Parathyroid adenoma (tissue), 2 donors: Measurements from ENCODE around the gene RAB33A.
A peak's percentile ranks its signal among the peaks of the same experiment; 100 is the strongest.

Experiments
- H2AFZ ChIP-seq: fragments of 300-600 bp; sonication (generic); one replicate; pipeline ENCODE4 v1.7.0; 2017; ENCODE audit warnings: antibody characterized with exemption, mild to moderate bottlenecking
- H3K27ac ChIP-seq: fragments of 300-600 bp; sonication (generic); one replicate; pipeline ENCODE4 v1.7.0; 2017
- H3K27me3 ChIP-seq: fragments of 300-600 bp; sonication (generic); one replicate; pipeline ENCODE4 v1.7.0; 2017; ENCODE audit warnings: low read length; ENCODE audit not compliant: control insufficient read depth, insufficient read depth
- H3K36me3 ChIP-seq: fragments of 300-600 bp; sonication (generic); one replicate; pipeline ENCODE4 v1.7.0; 2017; ENCODE audit warnings: low read length; ENCODE audit not compliant: control insufficient read depth, insufficient read depth
- H3K4me1 ChIP-seq: fragments of 300-600 bp; sonication (generic); one replicate; pipeline ENCODE4 v1.7.0; 2017; ENCODE audit warnings: control low read depth
- H3K4me2 ChIP-seq: fragments of 300-600 bp; sonication (generic); one replicate; pipeline ENCODE4 v1.7.0; 2017; ENCODE audit warnings: low read length
- H3K4me3 ChIP-seq: fragments of 300-600 bp; sonication (generic); one replicate; pipeline ENCODE4 v1.7.0; 2017; ENCODE audit warnings: low read depth, low read length
- H3K79me2 ChIP-seq: fragments of 300-600 bp; sonication (generic); one replicate; pipeline ENCODE4 v1.7.0; 2017; ENCODE audit warnings: control low read depth
- H3K9ac ChIP-seq: fragments of 300-600 bp; sonication (generic); one replicate; pipeline ENCODE4 v1.7.0; 2017; ENCODE audit warnings: mild to moderate bottlenecking
- H3K9me3 ChIP-seq: fragments of 300-600 bp; sonication (generic); one replicate; pipeline ENCODE4 v1.7.0; 2017; ENCODE audit warnings: low read length; ENCODE audit not compliant: control insufficient read depth
- CTCF ChIP-seq: fragments of 300-600 bp; sonication (generic); IDR thresholded peaks from one replicate; pipeline ENCODE4 v1.7.0; 2017; ENCODE audit warnings: antibody characterized with exemption, mild to moderate bottlenecking
- donor health status: primary hyperparathyroidism.

The RAB33A gene

GRCh38 chrX:130171446-130172126, at the start of gene RAB33A:
Gene RAB33A (plus strand): TSS chrX:130171962. CDS start chrX:130172063, 101 bp downstream.
- H3K4me2 ChIP-seq = peak within 1 kb of the TSS; percentile 67
- no peaks in the 10 kb centered on the region for H3K36me3 ChIP-seq
- no peak within 1 kb of the TSS for H3K27ac ChIP-seq
- H3K4me1 ChIP-seq = peaks cover 1% of the 10 kb centered on the region
- peak within 1 kb of the TSS; percentile 80 for H2AFZ ChIP-seq
- no peak for TF ChIP-seq CTCF
- H3K79me2 ChIP-seq = no peaks in the 10 kb centered on the region
- H3K9me3 ChIP-seq = no peaks in the 10 kb centered on the region
- no peaks in the 10 kb centered on the region for H3K27me3 ChIP-seq
- peak within 1 kb of the TSS; percentile 49 for H3K4me3 ChIP-seq
- H3K9ac ChIP-seq = no peak within 1 kb of the TSS

DNA sequence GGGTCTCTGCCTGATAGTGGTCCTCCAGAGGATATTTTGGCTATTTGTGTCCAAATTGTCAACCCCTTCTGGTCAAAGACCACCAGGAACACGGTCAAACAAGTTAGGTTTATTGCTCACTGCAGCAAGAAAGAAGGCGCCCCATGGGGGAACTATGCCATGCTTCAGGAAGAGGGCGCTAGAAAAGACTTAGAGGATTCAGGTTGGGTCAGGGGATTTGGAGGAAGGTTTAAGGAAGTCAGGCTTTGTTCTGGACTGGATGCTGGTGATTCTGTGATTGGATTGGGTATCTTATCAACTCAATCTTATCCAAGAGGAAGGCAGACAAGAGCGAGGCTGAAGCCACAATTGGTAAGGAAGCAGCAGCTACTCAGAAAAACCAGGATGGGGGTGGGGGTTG, 47.2 kb upstream of the RAB33A start:
- peak overlapping the region; percentile 7 for H3K27ac ChIP-seq
- H2AFZ ChIP-seq = no peak overlapping the region
- H3K9me3 ChIP-seq = no peaks in the 10 kb centered on the region
- no peak overlapping the region for H3K4me3 ChIP-seq
- no peaks in the 10 kb centered on the region for H3K27me3 ChIP-seq
- H3K79me2 ChIP-seq = no peaks in the 10 kb centered on the region
- no peak overlapping the region for H3K9ac ChIP-seq
- no peaks in the 10 kb centered on the region for H3K36me3 ChIP-seq
- no peak overlapping the region for H3K4me2 ChIP-seq
- H3K4me1 ChIP-seq = no peaks in the 10 kb centered on the region
- TF ChIP-seq CTCF = no peak

DNA sequence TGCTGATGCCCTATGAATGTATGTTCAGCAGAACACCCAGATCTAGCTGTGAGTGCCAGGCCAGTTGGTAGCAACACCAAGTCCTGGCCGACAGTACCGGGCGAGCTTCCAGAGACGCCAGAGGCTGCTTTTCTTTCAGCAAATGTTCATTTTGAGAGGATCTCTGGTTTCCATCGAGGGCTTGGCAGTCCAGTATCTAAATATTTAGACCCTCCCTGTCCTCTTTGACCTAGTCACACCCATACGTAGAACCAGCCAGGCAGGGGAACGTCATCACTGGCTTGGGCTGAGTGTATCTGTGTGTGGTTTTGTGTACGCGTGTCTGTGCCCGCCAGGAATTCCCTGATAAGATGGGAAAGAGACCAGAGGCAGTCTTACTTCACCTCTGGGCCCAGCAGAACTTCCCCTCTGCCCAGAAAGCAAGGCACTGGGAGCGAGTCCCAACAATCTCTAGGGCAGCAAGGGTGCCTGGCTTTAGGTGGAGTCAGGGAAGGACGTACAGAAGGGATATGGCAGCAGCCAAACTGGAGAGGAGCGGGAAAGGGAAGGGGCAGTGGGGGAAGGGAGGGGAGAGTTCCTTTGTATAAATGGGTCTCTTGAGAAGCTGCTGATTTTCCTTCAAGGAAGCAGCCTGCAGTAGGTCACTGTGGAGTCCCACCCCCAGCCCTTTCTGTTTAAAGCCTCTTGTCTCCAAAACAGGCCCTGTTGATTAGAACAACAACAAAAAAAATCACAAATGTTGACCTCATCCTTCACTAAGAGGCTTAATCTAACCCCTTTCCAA, 46.5 kb upstream of the RAB33A start:
- H3K9me3 ChIP-seq = no peaks in the 10 kb centered on the region
- H3K79me2 ChIP-seq = no peaks in the 10 kb centered on the region
- H3K36me3 ChIP-seq = no peaks in the 10 kb centered on the region
- H3K4me1 ChIP-seq = no peaks in the 10 kb centered on the region
- no peaks in the 10 kb centered on the region for H3K27me3 ChIP-seq
- no peak overlapping the region for H3K4me2 ChIP-seq
- H3K4me3 ChIP-seq = no peak overlapping the region
- no peak overlapping the region for H3K9ac ChIP-seq
- no peak for TF ChIP-seq CTCF
- no peak overlapping the region for H3K27ac ChIP-seq
- no peak overlapping the region for H2AFZ ChIP-seq

GRCh38 chrX:130130990-130131389, 40.8 kb upstream of the RAB33A start:
- TF ChIP-seq CTCF = no peak
- H3K9ac ChIP-seq = no peak overlapping the region

More at GRCh38 chrX:130130990-130131389, 40.8 kb upstream of the RAB33A start:
- H3K27me3 ChIP-seq = no peaks in the 10 kb centered on the region
- no peak overlapping the region for H2AFZ ChIP-seq
- no peak overlapping the region for H3K4me2 ChIP-seq
- H3K27ac ChIP-seq = no peak overlapping the region
- no peaks in the 10 kb centered on the region for H3K79me2 ChIP-seq
- H3K9me3 ChIP-seq = no peaks in the 10 kb centered on the region
- no peak overlapping the region for H3K4me3 ChIP-seq
- no peaks in the 10 kb centered on the region for H3K4me1 ChIP-seq
- H3K36me3 ChIP-seq = no peaks in the 10 kb centered on the region
